Activated naive CD4-positive, alpha-beta T cell treated with anti-CD3 and anti-CD28 coated beads, Interleukin-2, amount 10 ng/mL, durations not matched to agents 5 hours and 36 hours (primary cell): ENCODE results near the gene WDTC1. TPM values are rescaled to one million over a fixed set of nuclear protein-coding genes. Genes with fewer than 3 reads are reported as not detected.

Experiments
- total RNA-seq, 2 experiments: library from RNA; stranded (reverse); gene quantifications; one replicate each; pipeline ENCODE4 v1.2.3, GENCODE V29; 2021

Gene WDTC1, protein sequence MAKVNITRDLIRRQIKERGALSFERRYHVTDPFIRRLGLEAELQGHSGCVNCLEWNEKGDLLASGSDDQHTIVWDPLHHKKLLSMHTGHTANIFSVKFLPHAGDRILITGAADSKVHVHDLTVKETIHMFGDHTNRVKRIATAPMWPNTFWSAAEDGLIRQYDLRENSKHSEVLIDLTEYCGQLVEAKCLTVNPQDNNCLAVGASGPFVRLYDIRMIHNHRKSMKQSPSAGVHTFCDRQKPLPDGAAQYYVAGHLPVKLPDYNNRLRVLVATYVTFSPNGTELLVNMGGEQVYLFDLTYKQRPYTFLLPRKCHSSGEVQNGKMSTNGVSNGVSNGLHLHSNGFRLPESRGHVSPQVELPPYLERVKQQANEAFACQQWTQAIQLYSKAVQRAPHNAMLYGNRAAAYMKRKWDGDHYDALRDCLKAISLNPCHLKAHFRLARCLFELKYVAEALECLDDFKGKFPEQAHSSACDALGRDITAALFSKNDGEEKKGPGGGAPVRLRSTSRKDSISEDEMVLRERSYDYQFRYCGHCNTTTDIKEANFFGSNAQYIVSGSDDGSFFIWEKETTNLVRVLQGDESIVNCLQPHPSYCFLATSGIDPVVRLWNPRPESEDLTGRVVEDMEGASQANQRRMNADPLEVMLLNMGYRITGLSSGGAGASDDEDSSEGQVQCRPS
- total RNA-seq, result 10 to 100 TPM; 40.6 to 41.0 TPM

DNA sequence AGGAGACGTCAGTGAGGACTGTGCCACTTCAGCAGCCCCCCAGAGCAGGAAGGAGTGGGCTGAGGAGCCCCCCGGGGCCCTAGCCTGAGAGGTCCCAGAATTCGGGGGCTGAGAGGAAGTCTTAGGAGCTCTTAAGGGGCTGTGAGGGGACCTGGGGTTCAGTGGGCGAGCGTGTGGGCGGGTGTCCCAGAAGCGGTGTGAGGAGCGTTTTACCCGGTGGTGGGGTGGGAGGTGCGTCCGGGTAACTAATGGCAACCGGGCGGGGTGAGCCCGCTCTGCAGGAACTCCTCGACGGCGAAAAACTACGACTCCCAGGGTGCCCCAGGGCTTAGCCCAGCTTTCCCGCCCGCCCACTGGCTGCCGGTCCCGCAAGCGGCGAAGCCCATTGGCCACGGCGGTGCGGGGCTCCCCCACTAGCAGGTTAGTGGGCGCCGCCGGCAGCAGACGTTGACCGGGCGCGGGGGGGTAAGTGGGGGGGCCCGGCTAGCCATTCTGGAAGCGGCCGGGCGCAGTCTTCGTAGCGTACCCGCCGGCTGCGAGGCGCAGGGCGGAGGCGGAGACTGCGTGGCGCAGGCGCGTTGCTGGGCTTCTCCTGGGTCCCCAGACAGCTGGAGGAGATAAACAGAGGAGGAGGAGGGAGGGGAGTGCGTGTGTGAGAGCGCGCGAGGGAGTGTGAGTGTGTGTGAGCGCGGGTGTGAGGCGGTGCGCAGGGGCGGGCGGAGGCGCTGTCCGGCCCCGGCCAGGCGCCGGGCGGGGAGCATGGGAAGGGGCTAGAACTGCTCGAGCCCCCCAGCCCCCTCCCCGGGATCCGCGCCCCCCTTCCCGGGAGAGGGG, at the start of gene WDTC1:
Gene WDTC1 (plus strand): TSS at position 584 of the 834 bp plus-strand sequence. CDS start 26,423 bp downstream, outside the sequence.

DNA sequence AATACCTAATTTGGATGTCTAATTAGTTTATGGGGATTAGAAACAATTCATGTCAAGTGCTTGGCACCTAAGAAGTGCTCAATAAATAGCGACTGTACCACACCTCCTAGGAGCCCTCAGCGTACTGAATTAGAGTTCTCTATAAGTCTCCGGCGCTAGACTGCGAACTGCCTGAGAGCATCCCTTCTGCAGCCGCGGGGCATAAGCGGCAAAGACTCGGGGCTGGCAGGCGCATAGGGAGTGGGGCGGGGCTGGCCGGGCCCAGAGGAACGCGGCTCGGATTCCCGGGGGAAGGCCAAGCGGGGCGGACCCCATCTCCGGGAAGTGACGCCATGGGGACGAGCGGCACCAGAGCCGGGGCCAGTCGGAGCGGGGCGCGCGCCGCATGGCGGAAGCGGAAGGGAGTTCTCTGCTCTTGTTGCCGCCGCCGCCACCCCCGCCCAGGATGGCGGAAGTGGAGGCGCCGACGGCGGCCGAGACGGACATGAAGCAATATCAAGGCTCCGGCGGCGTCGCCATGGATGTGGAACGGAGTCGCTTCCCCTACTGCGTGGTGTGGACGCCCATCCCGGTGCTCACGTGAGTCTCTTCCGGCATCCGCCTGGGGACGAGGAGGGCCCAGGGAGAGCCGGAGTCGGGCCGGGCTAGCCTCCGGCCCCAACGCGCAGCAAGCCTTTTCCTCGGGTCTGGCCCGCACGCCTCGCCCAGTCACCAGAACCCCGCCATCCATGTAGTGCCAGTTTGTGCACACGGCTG, 87.6 kb downstream of the WDTC1 start, which contains the start of gene TMEM222:
Gene TMEM222 (plus strand): TSS at position 351 of the 756 bp plus-strand sequence. CDS start 35 bp downstream, at position 386.

DNA sequence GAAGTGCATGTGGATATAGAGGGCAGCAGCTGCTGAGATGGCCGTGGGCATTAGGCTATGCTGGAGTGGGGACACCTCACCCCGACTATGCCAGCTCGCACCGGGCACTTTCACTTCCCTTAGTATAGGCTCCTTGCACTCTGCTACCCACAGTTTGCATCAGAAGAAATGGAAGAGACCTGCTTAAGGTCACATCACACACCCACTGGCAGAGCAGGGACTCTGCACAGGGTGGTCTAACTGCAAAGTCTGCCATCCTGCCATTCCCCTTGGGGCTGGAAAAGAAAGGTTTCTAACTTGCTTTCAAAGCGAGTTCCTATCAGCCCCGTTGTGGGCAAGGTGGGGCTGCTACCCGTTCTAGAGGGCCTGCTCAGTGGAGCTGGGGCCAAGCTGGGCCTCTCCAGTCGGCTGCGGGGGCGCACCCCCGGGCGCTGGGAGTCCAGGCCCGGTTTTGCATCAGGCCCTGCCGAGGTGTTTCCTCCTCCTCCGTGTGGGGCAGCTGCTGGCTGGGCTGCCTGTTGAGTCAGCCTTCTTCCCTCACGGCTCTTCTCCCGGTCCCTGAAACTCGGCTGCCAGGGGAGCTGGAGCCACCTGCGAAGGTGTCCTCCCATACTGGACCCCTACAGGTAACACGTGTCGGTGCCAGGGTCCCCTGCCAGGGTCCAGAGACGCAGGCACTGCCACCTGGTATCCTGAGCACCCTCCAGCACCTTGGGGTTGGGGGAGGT, 107.3 kb downstream of the WDTC1 start, which contains the start of gene SYTL1:
Gene SYTL1 (plus strand): TSS at position 498 of the 728 bp plus-strand sequence. CDS start 3,313 bp downstream, outside the sequence.

Other genes starting within 250 kb of the WDTC1 start
- gene TRNP1, start 240.9 kb upstream of the WDTC1 start, total RNA-seq, result under 1 TPM in 1 of 2 experiments, not detected in 1; 0.20 TPM
- gene TENT5B, start 221.8 kb upstream of the WDTC1 start, total RNA-seq, result not detected
- 10 to 100 TPM; 21.8 to 24.2 TPM for gene SLC9A1, start 79.5 kb upstream of the WDTC1 start, total RNA-seq
- 10 to 100 TPM; 31.1 to 31.6 TPM for gene TMEM222, start 87.5 kb downstream of the WDTC1 start, total RNA-seq
- 100 to 1,000 TPM; 130 to 139 TPM for gene SYTL1, start 107.4 kb downstream of the WDTC1 start, total RNA-seq
- gene MAP3K6, start 132.3 kb downstream of the WDTC1 start, total RNA-seq, result 1 to 10 TPM; 6.8 to 7.4 TPM
- not detected for gene FCN3, start 140.2 kb downstream of the WDTC1 start, total RNA-seq
- under 1 TPM in 1 of 2 experiments, not detected in 1; 0.18 TPM for gene CD164L2, start 148.7 kb downstream of the WDTC1 start, total RNA-seq
- gene GPR3, start 158.0 kb downstream of the WDTC1 start, total RNA-seq, result under 1 TPM; 0.48 to 0.72 TPM